ENCODE measurements around the gene EPHB6. TPM values are rescaled to one million over a fixed set of nuclear protein-coding genes. Genes with fewer than 3 reads are reported as not detected.

EPHB6 gene
- total RNA-seq, 1 donor from 2014 or later = 3.8 TPM

GRCh38 chr7:142873281-142873784, 18.5 kb downstream of the EPHB6 start:
- no peak overlapping the region for H3K27ac Mint-ChIP-seq (ENCODE audit: unreplicated experiment)
- TF ChIP-seq, protein P1, sequence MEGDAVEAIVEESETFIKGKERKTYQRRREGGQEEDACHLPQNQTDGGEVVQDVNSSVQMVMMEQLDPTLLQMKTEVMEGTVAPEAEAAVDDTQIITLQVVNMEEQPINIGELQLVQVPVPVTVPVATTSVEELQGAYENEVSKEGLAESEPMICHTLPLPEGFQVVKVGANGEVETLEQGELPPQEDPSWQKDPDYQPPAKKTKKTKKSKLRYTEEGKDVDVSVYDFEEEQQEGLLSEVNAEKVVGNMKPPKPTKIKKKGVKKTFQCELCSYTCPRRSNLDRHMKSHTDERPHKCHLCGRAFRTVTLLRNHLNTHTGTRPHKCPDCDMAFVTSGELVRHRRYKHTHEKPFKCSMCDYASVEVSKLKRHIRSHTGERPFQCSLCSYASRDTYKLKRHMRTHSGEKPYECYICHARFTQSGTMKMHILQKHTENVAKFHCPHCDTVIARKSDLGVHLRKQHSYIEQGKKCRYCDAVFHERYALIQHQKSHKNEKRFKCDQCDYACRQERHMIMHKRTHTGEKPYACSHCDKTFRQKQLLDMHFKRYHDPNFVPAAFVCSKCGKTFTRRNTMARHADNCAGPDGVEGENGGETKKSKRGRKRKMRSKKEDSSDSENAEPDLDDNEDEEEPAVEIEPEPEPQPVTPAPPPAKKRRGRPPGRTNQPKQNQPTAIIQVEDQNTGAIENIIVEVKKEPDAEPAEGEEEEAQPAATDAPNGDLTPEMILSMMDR (IDR thresholded peaks at IDR 0.05; ENCODE audit: unreplicated experiment) = peak; percentile 76
- no peaks in the 10 kb centered on the region for H3K36me3 Mint-ChIP-seq (ENCODE audit: low read depth, unreplicated experiment)
- DNase-seq (ENCODE audit: low spot score) = peak; percentile 43
- no peaks in the 10 kb centered on the region for H3K4me1 Mint-ChIP-seq (ENCODE audit: unreplicated experiment)
- H3K27me3 Mint-ChIP-seq (ENCODE audit: unreplicated experiment) = peaks cover 11% of the 10 kb centered on the region
- H3K4me3 Mint-ChIP-seq (ENCODE audit: unreplicated experiment) = no peak overlapping the region
- H3K9me3 Mint-ChIP-seq (ENCODE audit: unreplicated experiment) = peaks cover 5% of the 10 kb centered on the region

DNA sequence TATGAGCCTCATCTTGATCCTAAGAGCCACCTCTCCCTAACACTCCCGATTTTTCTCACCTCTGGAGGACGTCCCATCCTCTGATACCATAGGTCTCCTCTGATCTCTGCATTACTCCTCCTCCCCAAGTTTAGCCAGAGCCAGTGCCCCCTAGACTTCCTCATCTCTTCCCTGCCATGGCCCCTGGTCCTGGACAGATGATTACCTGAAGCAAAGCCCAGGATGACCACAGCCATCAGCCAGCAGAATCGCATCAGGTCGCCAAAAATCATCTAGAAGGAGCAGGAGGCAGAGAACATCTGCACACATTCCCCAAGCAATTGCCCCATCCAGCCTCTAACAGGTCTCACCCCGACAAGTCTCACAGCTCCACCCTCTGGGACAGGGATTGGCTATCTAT, 19.0 kb downstream of the EPHB6 start:
- no peak for DNase-seq (ENCODE audit: low spot score)
- H3K27ac Mint-ChIP-seq (ENCODE audit: unreplicated experiment) = no peak overlapping the region
- TF ChIP-seq, protein P1 (IDR thresholded peaks at IDR 0.05; ENCODE audit: unreplicated experiment) = no peak
- peaks cover 12% of the 10 kb centered on the region for H3K27me3 Mint-ChIP-seq (ENCODE audit: unreplicated experiment)
- no peak overlapping the region for H3K4me3 Mint-ChIP-seq (ENCODE audit: unreplicated experiment)
- H3K4me1 Mint-ChIP-seq (ENCODE audit: unreplicated experiment) = no peaks in the 10 kb centered on the region
- H3K36me3 Mint-ChIP-seq (ENCODE audit: low read depth, unreplicated experiment) = no peaks in the 10 kb centered on the region
- H3K9me3 Mint-ChIP-seq (ENCODE audit: unreplicated experiment) = peaks cover 5% of the 10 kb centered on the region

- DNase-seq (ENCODE audit: low spot score) = no peak
- peaks cover 5% of the 10 kb centered on the region for H3K9me3 Mint-ChIP-seq (ENCODE audit: unreplicated experiment)
- H3K36me3 Mint-ChIP-seq (ENCODE audit: low read depth, unreplicated experiment) = no peaks in the 10 kb centered on the region
- H3K4me1 Mint-ChIP-seq (ENCODE audit: unreplicated experiment) = no peaks in the 10 kb centered on the region
- no peak overlapping the region for H3K27ac Mint-ChIP-seq (ENCODE audit: unreplicated experiment)
- H3K4me3 Mint-ChIP-seq (ENCODE audit: unreplicated experiment) = no peak overlapping the region
- TF ChIP-seq, protein P1 (IDR thresholded peaks at IDR 0.05; ENCODE audit: unreplicated experiment) = no peak
- peaks cover 12% of the 10 kb centered on the region for H3K27me3 Mint-ChIP-seq (ENCODE audit: unreplicated experiment)
Observed at GRCh38 chr7:142874409-142874808, 19.5 kb downstream of the EPHB6 start.

DNA sequence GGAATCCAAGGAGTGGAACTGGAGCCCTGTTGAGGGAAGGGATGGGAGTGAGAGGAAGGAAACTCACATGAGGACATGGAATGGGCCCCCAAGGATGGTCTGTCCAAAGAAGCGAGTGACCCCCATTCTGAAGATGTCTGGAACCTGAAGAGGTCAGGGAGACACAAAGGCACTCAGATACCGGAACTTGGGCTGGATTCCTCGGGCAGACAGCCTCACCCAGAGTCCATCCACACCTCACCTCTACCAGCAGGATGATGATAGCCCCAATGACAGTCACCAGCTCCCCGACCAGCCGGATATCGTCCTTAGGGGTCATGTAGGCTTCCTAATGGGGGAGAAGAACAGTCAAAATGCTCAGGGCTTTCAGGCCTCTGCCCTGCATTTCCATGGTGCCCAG, 20.0 kb downstream of the EPHB6 start:
- Mint-ChIP-seq H3K27me3 (ENCODE audit: unreplicated experiment) (peaks cover 11% of the 10 kb centered on the region), H3K27ac (ENCODE audit: unreplicated experiment) (no peak overlapping the region), H3K4me3 (ENCODE audit: unreplicated experiment) (no peak overlapping the region), H3K4me1 (ENCODE audit: unreplicated experiment) (no peaks in the 10 kb centered on the region), H3K9me3 (ENCODE audit: unreplicated experiment) (peaks cover 5% of the 10 kb centered on the region), H3K36me3 (ENCODE audit: low read depth, unreplicated experiment) (no peaks in the 10 kb centered on the region)
- TF ChIP-seq, protein P1 (IDR thresholded peaks at IDR 0.05; ENCODE audit: unreplicated experiment) = no peak
- DNase-seq (ENCODE audit: low spot score) = no peak

GRCh38 chr7:142875456-142875855, 20.6 kb downstream of the EPHB6 start:
- H3K4me3 Mint-ChIP-seq (ENCODE audit: unreplicated experiment) = no peak overlapping the region
- H3K27ac Mint-ChIP-seq (ENCODE audit: unreplicated experiment) = no peak overlapping the region
- TF ChIP-seq, protein P1 (IDR thresholded peaks at IDR 0.05; ENCODE audit: unreplicated experiment) = no peak
- DNase-seq (ENCODE audit: low spot score) = no peak
- peaks cover 9% of the 10 kb centered on the region for H3K27me3 Mint-ChIP-seq (ENCODE audit: unreplicated experiment)
- H3K4me1 Mint-ChIP-seq (ENCODE audit: unreplicated experiment) = no peaks in the 10 kb centered on the region
- H3K36me3 Mint-ChIP-seq (ENCODE audit: low read depth, unreplicated experiment) = no peaks in the 10 kb centered on the region
- peaks cover 5% of the 10 kb centered on the region for H3K9me3 Mint-ChIP-seq (ENCODE audit: unreplicated experiment)
